Measurements from ENCODE around the gene RUSC2.

DNA sequence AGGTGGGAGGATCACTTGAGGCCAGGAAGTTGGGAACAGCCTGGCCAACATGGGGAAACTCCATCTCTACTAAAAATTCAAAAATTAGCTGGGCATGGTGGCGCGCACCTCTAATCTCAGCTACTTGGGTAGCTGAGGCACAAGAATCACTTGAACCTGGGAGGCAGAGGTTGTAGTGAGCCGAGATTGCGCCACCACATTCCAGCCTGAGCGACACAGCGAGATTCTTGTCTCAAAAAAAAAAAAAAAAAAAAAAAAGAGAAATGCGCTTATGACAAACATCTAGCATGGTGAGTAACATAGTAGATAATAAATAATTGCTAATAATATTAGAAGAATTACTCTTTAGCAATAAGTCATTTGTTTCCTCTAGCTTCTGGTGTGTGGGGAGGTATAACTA lies 25.9 kb downstream of the RUSC2 start:
- TF ChIP-seq POLR2AphosphoS5 (IDR thresholded peaks at IDR 0.05; ENCODE audit: low read depth, low read length) (no peak), TAF1 (IDR thresholded peaks at IDR 0.05; ENCODE audit: borderline replicate concordance, insufficient read depth, low read length) (no peak), REST (IDR thresholded peaks at IDR 0.05; ENCODE audit: insufficient read depth in 1 of 2, low read depth in 2 of 2, low read length in 2 of 2) (no peak)
